Islet of Langerhans (tissue), 1 donor: Measurements from ENCODE around the gene MTFP1.
"Not testable (repeated sequence)": the region's sequence is repeated elsewhere in the genome, so short reads cannot be mapped to it uniquely, and the experiment has no call there.

Experiments used
- FAIRE-seq: peaks from one replicate; lab custom pipeline; 2011; peaks lifted over from hg19 to GRCh38; lab: Jason Lieb, UNC

Gene MTFP1

DNA sequence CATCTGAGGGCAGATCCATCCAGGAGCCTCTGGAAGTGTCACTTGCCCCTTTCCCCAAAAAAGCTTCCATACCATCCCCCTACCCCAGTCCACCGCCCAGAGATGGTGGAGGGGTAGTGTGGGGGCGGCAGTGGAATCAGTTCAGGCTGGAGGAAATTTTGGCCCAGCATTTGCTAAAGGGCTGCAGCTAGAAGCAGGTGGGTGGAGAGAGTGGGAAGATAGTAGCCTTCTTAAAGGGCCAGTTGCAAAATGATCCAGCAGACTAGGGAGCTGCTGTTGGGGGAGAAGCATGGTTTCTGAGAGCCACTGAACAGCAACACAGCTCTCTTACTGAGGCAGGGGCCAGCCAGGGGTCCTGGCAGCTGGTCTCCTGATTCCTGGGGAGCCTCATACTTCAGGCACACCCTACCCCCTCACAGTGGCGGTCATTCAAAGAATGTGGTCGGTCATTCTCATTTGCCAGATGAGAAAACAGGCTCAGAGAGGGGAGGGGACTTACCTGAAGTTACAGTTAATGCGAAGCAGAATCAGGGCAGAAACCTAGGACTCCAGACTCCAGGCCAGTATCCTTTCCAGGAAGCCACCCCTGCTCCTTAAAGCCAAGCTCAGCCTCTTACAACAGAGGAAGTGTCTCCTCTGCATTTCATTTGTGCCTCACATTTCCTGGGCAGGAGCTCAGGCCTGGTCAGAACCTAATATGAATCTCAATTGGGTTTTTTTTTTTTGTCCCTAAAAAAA is 23.4 kb upstream of the MTFP1 start:
- FAIRE-seq, result no peak

DNA sequence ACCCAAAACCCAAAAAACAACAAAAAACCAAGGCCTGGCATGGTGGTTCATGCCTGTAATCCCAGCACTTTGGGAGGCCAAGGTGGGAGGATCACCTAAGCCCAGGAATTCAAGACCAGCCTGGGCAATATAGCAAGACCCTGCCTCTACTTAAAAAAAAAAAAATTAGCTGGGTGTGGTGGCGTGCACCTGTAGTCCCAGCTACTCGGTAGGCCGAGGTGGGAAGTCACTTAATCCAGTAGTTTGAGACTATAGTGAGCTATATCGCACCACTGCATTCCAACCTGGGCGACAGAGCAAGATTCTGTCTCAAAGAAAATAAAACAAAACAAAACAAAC is 22.8 kb upstream of the MTFP1 start:
- not testable (repeated sequence) for FAIRE-seq

DNA sequence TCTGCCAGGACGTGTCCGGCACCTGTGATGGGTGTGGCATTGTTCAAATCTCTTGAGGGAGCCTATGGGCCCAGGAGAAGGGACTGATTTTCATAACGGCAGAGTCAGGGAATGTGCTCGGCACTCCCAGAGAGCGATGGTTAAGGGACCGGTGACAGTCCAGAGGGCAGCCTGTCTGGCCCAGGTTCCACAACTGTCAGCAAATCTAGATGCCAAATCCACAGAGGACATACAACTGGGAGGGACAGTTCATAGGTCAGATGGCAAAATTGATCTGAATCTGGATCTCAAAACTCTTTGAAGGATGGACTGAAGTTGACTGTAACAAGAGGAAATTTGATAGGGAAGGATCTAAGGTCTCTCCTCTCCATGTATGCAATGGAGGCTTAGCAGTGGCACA is 21.3 kb upstream of the MTFP1 start:
- no peak for FAIRE-seq

GRCh38 chr22:30405731-30406130 is 19.8 kb upstream of the MTFP1 start:
- no peak for FAIRE-seq

GRCh38 chr22:30406400-30406799 is 19.2 kb upstream of the MTFP1 start:
- FAIRE-seq, result no peak

DNA sequence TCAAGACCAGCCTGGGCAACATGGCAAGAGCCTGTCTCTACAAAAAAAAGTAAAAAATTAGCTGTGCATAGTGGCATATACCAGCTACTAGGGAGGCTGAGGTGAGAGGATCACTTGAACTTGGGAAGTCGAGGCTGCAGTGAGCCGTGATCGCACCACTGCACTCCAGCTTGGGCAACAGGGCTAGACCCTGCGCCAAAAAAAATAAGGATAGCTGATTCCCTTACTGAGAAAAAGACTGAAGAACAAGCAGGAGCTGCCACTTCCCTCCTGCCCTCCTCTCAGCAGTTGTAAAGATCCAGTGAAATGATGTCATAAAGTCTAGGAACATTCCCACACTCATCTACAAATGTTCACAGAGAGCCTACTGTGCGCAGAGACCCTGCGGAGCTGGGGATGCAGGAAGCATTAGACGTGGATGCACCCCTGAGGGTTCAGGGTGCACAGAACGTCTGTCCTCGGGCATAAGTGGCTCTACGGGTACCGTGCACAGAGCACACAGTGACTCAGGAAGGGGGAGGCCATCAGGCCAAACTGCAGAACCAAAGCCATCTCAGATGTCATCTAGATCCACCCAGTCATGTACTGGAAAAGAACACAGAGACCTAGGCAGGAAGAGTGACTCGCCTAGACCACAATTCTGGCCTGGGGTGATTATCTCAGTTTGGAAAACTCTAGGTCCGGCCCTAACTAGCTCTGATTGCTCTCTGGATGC is 17.0 kb upstream of the MTFP1 start:
- no peak for FAIRE-seq

GRCh38 chr22:30411780-30412179 is 13.8 kb upstream of the MTFP1 start:
- no peak for FAIRE-seq

DNA sequence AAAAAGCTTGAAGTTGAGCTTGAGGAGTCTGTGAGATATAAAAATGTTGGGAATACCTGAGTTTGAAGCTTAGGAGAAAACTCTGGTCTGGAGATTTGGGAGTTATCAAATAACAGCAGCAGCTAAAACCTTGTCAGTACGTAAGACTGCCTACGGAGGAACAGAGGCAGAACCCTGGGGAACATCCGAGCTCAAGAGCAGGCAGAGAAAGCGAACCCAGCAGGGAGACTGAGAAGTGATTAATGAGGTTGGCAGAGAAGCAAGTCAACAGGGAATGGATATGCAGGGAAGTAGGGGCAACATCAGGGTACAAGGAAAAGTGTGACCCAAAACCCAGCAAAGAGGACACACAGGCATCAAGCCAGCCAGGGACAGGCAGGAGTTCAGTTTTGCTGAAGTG is 12.6 kb upstream of the MTFP1 start:
- no peak for FAIRE-seq

DNA sequence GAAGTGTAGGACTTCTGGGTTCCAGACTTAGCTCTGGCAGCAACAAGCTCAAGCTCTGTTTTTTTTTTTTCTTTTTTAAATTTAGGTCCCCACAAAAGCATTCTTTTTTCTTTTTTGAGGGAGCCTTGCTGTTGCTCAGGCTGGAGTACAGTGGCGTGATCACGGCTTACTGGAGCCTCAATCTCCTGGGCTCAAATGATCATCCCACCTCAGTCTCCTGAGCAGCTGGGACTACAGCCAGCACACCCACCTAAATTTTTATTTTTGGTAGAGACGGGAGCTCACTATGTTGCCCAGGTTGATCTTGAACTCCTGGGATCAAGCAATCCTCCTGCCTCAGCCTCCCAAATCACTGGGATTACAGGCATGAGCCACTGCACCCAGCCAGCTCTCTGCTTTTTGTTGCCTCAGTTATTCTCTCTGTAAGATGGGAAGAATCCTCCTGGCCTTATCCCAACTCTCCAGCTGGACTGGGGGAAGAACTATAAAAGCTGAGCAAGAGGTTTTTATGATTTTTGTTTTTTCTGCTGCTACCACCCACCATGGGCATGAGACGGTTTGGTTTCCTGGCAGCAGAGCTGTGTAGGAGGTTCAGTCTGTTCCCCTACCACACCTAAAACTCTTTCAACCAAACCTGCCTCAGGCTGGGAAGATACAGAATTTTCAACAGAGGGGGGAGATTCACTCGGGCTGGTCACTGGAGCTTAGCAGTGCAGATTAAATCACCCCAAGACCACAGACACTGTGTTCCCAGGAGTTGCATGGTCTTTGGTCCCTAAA is 11.6 kb upstream of the MTFP1 start:
- no peak for FAIRE-seq

- FAIRE-seq, result no peak
These were observed 11.0 kb upstream of the MTFP1 start for GRCh38 chr22:30414525-30415047.

- no peak for FAIRE-seq
These were observed 9.2 kb upstream of the MTFP1 start for GRCh38 chr22:30416403-30416802.

DNA sequence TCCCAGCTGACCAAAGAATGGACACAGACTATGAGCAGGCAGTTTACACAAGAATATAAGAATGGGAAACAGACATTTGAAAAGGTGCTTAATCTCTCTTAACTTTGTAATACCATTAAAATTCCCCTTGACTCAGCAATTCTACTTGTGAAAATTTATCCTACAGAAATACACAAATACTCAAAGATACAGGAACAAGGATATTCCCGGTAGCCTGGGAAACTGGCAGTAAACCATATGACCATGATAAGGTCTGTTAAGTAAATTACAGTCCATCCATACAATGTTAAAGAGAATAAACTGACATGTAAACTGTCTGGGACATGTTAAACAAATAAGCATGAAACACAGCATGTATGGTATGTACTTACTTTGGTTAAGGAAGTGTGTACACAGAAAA is 8.7 kb upstream of the MTFP1 start:
- no peak for FAIRE-seq

DNA sequence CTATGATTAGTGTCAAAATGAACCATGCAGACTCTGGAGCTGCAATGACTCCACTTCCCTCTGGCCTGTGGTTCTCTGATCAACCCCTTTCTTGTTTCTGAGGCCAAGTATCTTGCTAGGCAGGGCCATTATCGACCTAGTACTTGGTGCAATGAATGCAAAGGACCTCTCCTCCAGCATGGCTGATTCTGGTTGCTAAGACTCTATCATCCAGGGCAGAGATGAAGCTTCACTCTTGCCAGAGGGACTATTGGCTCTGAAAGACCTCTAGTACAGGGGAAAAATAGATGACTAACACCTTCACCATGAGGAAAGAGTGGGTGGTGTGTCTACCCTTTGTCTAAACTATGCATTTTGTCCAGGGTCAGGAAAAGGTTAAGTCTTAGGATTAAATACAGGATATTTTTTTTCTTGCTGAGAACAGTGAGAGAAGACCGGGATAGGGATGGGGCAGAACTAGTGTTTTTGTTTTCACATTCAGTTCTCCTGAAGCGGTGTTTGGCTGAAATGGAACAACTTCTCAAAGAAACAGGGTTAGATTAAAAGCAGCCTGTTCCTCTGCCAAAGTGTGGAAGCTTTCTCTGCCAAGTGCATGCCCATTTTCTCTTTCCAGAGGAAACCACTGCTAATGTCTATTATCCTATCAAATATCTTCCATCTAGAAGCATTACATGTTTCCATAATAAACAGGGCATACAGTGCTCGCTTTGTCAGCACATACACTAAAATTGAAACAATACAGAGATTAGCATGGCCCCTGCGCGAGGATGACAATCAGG is 5.0 kb upstream of the MTFP1 start:
- no peak for FAIRE-seq

- no peak for FAIRE-seq
These were observed 3.7 kb upstream of the MTFP1 start for GRCh38 chr22:30421695-30422480.

GRCh38 chr22:30422481-30423300 is 2.9 kb upstream of the MTFP1 start:
- FAIRE-seq, result no peak

- FAIRE-seq, result no peak
These were observed 2.1 kb upstream of the MTFP1 start for GRCh38 chr22:30423301-30423958.

- peak; percentile 43 for FAIRE-seq
These were observed 1.5 kb upstream of the MTFP1 start for GRCh38 chr22:30423959-30424533.

DNA sequence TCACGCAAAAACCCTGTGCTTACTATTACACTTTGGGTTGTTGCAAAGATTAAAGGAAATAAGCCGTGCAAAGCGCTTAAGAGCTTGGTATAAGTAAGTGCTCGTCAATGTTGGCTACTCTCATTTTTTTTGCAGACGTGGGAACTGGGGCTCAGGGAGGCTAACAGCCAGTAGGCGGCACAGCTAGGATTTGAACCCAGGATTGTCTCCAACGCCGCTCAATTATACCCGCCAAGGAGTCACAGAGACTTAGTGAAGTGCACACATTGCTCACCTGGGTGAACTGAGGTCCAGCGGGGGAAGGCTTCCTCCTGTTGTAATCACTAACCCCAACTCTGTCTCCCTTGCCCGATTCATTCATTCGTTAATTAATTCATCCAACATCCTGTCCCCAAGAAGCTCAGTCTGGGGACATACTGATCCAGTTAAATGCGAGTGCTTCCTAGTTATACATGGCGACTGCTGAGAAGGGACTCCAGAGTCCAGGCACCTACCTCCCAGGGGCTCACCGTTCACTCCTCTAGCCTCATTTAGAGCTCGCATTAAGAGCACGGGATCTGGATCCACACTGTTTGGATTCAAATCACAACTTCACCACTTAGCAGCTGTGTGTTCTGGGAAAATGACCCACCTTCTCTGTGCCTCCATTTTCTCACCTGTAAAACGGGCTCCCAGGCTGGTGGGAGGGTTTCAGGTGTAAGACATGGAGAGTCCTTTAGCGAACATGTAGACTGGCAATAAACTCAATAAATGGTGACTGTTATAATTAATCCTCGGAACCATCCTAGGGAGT is 838 bp upstream of the MTFP1 start:
- FAIRE-seq, result no peak

DNA sequence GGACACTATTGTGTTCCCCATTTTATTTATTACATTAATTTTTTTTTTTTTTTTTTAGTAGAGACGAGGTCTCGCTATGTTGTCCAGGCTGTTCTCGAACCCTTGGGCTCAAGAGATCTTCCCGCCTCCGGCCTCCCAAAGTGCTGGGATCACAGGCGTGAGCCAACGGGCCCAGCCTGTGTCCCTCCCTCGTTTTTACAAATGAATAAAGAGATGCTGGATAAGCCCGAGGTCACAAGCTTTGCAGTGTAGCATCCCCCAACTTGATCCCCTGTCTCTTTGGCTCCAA is 297 bp upstream of the MTFP1 start:
- no peak for FAIRE-seq
